ENCODE data around the gene GAB4.

GRCh38 chr22:16914006-16914405 lies 94.0 kb downstream of the GAB4 start:
- no peak for TF ChIP-seq POLR2AphosphoS5 (IDR thresholded peaks at IDR 0.05; ENCODE audit: low read depth, low read length)
- no peak for TF ChIP-seq TAF1 (IDR thresholded peaks at IDR 0.05; ENCODE audit: borderline replicate concordance, insufficient read depth, low read length)
- TF ChIP-seq, protein P1, sequence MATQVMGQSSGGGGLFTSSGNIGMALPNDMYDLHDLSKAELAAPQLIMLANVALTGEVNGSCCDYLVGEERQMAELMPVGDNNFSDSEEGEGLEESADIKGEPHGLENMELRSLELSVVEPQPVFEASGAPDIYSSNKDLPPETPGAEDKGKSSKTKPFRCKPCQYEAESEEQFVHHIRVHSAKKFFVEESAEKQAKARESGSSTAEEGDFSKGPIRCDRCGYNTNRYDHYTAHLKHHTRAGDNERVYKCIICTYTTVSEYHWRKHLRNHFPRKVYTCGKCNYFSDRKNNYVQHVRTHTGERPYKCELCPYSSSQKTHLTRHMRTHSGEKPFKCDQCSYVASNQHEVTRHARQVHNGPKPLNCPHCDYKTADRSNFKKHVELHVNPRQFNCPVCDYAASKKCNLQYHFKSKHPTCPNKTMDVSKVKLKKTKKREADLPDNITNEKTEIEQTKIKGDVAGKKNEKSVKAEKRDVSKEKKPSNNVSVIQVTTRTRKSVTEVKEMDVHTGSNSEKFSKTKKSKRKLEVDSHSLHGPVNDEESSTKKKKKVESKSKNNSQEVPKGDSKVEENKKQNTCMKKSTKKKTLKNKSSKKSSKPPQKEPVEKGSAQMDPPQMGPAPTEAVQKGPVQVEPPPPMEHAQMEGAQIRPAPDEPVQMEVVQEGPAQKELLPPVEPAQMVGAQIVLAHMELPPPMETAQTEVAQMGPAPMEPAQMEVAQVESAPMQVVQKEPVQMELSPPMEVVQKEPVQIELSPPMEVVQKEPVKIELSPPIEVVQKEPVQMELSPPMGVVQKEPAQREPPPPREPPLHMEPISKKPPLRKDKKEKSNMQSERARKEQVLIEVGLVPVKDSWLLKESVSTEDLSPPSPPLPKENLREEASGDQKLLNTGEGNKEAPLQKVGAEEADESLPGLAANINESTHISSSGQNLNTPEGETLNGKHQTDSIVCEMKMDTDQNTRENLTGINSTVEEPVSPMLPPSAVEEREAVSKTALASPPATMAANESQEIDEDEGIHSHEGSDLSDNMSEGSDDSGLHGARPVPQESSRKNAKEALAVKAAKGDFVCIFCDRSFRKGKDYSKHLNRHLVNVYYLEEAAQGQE (IDR thresholded peaks at IDR 0.05; ENCODE audit: insufficient read depth in 1 of 2, low read depth in 2 of 2, low read length in 2 of 2), result no peak
- no peak for TF ChIP-seq SIN3A (IDR thresholded peaks at IDR 0.05; ENCODE audit: borderline replicate concordance, insufficient read depth, low read length)
